HG02610 (cell line): ENCODE results near the gene ULBP2.
A peak's percentile ranks its signal among the peaks of the same experiment; 100 is the strongest.

ENCODE experiments used
- ATAC-seq: cut with Tn5 transposase; IDR thresholded peaks from one replicate; pipeline ENCODE4 v1.9.1; 2021; ENCODE audit warnings: mild to moderate bottlenecking, moderate library complexity; ENCODE audit not compliant: unreplicated experiment

The ULBP2 gene

DNA sequence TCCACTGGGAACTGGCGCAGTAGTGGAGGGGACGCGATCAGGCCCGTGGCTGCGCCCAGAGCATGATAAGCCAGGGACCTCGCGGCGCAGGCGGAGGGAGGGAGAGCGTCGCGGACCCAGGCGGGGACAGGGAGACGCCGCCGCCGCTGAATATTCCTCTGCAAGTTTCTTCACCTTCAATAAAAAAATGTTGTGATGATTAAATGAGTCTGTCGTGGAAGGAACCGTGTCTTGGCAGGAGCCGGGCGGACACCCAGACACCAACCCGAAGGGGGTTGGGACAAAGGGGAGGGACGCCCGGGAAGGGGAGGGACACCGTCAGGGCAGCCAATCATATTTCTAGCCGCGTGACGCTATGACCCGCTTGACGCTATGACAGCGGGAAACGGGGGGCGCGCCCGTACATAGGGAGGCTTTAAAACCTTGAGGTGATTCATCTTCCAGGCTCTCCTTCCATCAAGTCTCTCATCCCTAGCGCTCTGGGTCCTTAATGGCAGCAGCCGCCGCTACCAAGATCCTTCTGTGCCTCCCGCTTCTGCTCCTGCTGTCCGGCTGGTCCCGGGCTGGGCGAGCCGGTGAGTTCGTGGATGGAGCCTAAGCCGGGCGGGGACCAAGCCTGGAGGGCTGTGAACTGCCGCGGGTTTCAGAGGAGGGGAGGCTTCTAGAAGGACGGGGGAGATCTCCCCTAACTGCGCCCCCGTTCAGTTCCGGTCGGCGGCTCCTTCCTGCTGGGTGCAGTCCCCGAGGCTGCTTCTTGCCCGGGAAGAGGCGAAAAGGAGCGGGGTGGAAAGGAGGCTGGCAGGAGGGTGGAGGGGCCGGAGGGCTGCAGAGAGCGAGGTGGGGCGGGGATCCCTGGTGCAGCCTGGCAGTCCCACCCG is at the start of gene ULBP2:
Gene ULBP2, plus strand, starts transcription at position 432 of the 878 bp plus-strand sequence. Its CDS starts 59 bp downstream, at position 491.
- peak; percentile 40 for ATAC-seq

DNA sequence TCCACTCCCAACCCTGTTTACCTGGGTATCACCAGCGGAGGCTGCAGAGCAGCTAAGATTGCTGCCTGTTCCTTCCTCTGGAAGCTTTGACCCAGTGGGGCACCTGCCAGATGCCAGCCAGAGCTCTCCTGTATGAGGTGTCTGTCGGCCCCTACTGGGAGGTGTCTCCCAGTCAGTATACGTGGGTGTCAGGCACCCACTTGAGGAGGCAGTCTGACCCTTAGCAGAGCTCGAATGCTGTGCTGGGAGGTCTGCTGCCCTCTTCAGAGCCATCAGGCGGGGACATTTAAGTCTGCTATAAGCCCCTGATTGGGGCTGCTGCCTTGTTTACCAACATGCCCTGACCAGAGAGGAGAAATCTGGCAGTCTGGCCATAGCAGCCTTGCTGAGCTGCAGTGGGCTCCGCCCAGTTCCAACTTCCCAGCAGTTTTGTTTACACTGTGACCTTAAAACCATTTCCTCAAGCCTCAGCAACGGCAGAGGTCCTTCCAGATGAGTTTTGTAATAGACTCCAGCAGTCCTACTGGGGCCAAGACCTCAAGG is 46.7 kb upstream of the ULBP2 start:
- ATAC-seq = no peak

GRCh38 chr6:149895833-149896271 is 46.0 kb upstream of the ULBP2 start:
- ATAC-seq = no peak

DNA sequence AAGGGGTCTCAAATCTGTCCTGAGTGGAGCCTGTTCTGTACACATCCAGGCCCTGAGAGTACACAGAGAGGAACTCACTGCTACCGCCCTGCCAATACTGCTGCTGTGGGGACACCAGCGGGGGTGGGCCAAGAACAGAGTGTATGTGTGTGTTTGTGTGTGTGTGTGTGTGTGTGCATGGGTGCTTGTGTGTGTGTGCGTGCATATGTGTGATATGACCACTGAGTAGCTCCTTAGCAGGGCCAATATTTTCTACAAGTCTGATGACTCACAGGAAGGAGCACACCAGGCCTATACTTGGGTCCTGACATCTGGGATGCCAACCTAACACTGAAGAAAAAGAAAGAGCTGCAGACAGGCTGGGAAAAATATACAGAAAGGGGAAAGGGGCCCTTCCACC is 45.3 kb upstream of the ULBP2 start:
- no peak for ATAC-seq

GRCh38 chr6:149897015-149897697 is 44.7 kb upstream of the ULBP2 start:
- ATAC-seq = no peak

DNA sequence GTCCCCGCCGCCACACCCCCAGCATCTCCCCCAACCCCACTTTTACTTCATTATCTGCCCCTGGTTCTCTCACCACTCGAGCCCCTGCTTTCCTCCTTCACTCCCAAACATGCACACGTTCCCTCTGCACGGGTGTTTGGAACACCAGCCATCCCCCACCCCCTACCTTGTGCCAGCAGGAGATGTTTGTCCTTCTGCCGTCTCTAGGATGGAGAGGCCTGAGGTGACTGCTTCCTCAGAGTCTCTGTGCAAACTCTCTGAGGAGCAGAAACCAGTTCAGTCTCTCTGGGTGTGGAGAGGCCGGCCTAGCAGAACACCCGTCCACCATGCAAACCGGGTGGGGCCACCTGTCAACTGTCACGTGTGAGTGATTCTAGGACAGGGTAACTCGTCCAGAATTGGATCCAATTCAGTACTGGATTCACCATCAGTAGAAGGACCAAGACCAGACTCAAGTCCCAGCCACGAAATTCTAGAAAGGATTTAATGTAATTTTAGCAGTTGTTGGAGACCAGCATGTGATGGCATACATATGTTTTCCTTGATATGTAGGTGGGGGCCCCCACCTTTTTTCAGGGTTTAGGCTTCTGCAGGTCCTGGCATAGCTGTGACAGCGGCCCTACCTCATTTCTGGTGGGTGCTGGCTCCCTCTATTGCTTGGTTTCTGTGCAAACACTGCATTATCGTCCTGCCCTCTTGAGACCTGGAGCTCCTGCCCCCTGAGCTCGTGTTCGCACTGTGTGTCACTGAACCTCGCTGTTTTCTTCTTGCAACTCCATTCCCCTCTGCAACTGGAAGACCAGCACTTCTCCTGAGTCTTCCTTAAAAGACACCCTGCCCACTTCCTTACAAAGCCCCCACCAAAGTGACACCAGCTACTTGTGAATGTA is 43.7 kb upstream of the ULBP2 start, which contains the start of gene RAET1E:
Gene RAET1E, minus strand, starts transcription at position 259 of the 890 bp plus-strand sequence. CDS start 7,212 bp downstream, outside the sequence.
- ATAC-seq = no peak

DNA sequence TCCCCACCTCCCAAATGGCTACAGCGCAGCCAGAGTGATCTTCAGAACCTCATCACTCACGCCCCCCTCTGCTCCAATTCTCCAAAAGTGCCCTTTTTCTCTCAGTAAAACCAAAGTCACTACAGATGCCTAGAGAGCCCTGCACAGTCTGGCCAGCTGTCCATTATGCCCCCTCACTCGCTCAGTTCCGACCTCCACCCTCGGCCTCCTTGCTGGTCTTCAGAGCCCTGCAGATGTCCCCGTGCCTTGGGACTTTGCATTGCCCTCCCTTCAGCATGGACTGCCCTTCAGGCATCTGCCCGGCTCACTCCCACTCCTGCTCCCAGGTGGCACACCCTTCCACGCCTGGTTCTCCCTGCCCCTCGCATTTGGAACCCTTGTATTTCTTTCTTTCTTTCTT is 42.8 kb upstream of the ULBP2 start:
- ATAC-seq = no peak

- no peak for ATAC-seq
Observed at GRCh38 chr6:149899486-149899885, 42.3 kb upstream of the ULBP2 start.

DNA sequence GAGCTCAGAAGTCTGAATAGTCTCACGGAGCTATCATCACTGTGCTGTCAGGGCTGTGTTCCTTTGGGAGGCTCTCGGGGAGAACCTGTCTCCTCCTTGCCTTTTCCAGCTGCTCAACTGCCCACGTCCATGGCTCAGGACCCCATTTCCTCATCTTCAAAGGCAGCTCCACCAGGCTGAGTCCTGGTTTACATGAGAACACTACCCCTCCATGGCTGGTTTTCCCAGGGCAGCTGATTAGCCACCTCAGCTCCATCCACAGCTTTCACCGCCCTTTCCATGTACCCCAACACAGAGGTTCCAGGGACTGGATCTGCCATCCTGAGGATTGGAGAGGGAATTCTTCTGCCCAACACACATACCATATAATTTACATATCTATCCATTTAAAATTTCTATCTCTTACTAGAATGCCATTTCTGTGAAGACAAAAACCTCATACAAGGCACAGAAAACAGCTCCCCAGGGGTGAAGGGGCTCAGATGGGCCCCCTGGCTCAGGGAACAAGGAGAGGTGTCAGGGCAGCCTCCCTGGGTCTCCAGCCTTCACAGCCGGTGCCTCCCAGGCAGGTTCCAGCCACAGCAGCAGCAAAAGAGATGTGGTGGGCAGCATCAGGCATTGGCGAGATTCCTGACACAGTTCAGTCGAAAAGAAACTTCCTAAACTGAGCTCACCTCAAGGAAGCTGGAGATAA is 41.7 kb upstream of the ULBP2 start:
- ATAC-seq = no peak

- ATAC-seq = no peak
Observed at GRCh38 chr6:149900620-149901443, 41.0 kb upstream of the ULBP2 start.

- no peak for ATAC-seq
Observed at GRCh38 chr6:149901444-149902140, 40.2 kb upstream of the ULBP2 start.

- no peak for ATAC-seq
Observed at GRCh38 chr6:149903938-149904611, 37.7 kb upstream of the ULBP2 start.

DNA sequence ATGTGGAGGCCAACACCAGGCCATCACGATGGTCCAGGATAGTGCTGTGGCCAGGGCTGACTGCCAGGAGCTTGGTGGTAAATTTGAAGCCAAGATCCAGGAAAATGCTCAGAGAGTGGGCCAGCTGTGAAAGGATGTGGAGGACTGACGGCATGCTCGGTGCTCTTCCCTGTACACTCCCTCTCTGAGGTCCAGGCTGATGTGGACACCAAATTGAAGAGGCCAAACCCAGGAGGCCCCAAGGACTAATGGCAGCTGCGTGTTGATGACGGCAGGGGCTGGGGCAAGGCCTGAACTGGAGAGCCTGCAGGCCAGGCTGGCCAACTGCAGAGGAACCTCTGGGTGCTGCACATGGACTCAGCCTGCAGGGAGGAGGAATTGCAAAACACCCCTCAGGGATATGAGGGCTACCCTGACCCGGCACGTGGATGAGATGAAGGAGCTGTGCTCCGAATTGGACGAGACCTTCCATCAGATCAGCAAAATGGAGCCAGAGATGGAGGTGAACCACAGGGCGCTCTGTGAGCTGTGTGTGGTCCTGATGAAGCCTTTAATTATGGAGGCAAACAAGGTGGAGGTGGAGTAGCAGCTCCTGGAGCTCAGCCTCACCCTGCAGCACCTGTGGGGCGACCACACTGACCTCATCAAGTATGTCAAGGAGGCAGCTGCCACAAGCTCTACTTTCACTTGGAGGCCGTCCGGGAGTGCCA is 37.0 kb upstream of the ULBP2 start:
- no peak for ATAC-seq

DNA sequence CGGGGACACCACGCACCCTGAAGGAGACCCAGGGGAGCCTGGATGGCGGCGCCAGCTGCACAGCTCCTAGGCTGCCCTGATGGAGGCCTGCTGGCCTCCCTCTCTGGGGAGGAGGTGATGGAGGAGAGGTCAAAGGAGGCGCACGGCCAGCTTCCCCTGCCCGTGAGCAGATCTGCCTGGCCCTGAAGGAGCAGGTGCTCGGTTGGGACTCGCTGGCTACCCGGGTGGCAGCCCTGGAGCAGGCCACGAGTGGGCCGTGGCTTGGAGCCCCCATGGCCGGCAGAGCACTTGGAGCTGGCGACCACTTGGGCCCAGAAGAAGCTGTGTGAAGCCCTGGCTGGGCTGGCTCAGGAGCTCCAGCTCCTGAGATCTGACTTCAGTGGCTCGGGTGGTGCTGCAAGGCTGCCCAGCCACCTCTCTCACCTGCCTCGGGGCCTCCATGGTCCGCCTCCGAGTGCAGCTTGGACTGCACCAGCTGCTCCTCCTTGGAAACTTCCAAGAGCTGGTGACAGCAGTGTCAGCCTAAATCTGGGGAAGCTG is 36.4 kb upstream of the ULBP2 start:
- ATAC-seq = no peak

GRCh38 chr6:149905911-149906371 is 35.9 kb upstream of the ULBP2 start:
- no peak for ATAC-seq

- ATAC-seq = no peak
Observed at GRCh38 chr6:149906405-149906804, 35.4 kb upstream of the ULBP2 start.

DNA sequence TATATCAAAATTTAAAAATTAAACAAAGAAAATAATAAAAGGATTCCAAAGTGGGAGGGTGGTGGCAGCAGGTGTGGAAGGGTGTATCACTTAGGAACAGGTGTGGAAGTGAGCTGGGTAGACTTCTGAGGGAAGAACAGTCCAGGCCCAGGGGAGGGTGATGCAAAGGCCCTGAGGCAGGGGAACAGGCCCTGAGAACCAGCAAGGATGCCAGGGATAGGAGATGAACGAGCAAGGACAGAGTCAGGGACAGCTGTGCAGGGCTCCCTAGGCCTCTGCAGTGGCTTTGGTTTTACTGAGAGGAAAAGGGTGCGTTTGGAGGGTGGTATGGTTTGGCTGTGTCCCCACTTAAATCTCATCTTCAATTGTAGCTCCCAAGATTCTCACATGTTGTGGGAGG is 34.5 kb upstream of the ULBP2 start:
- ATAC-seq = no peak
